Lower lobe of right lung (tissue), 2 donors: ENCODE data around the gene LRRC8C. TPM values are rescaled to one million over a fixed set of nuclear protein-coding genes. Genes with fewer than 3 reads are reported as not detected.

Experiments
- ATAC-seq, 2 donors: fragments of 200-7000 bp; cut with Tn5 transposase; one replicate each; pipeline ENCODE4 v1.9.1; 2020 to 2022; ENCODE audit warnings: mild to moderate bottlenecking in 2 of 2, moderate library complexity in 2 of 2
- DNase-seq: peaks from one replicate; pipeline ENCODE4 v3.0.0-alpha.2; 2020
- H3K27ac ChIP-seq: fragments of 200-600 bp; one replicate; pipeline ENCODE4 v1.8.0; 2022
- H3K27me3 ChIP-seq: fragments of 200-600 bp; one replicate; pipeline ENCODE4 v1.8.0; 2022; ENCODE audit warnings: low read depth
- H3K36me3 ChIP-seq: fragments of 200-600 bp; one replicate; pipeline ENCODE4 v1.8.0; 2022; ENCODE audit warnings: mild to moderate bottlenecking
- H3K4me1 ChIP-seq: fragments of 200-600 bp; one replicate; pipeline ENCODE4 v1.8.0; 2022
- H3K4me3 ChIP-seq: fragments of 200-600 bp; one replicate; pipeline ENCODE4 v1.8.0; 2022; ENCODE audit warnings: mild to moderate bottlenecking
- H3K9me3 ChIP-seq: fragments of 200-600 bp; one replicate; pipeline ENCODE4 v1.8.0; 2022
- CTCF ChIP-seq: fragments of 200-600 bp; IDR thresholded peaks from one replicate; pipeline ENCODE4 v1.8.0; 2022; ENCODE audit warnings: antibody characterized with exemption, mild to moderate bottlenecking
- intact Hi-C: fragments of 100-400 bp; cut with DNase I; formaldehyde crosslinking; loops from one replicate; pipeline ENCODE4 v1.11.0; 2022
- total RNA-seq: library from RNA; stranded (reverse); fragmentation: NEBNext Ultra II Directional; extraction: Animal tissue kit (Norgen Biotek cat#: 25700); gene quantifications from one replicate; pipeline ENCODE4 v1.2.1, GENCODE V29; 2021
- donor health status: DM: no; HTN: yes; CAD: no; lungs with severe emphysema.

Gene LRRC8C
- total RNA-seq, 1 donor from 2014 or later, result 13.0 TPM

- H3K9me3 ChIP-seq, result no peaks in the 10 kb centered on the region
- H3K27ac ChIP-seq, result no peak overlapping the region
- ATAC-seq, result no peak
- TF ChIP-seq CTCF, result no peak
- no peaks in the 10 kb centered on the region for H3K27me3 ChIP-seq
- no peaks in the 10 kb centered on the region for H3K36me3 ChIP-seq
- H3K4me3 ChIP-seq, result no peak overlapping the region
- intact Hi-C loops, result no loop called here
- H3K4me1 ChIP-seq, result peaks cover 9% of the 10 kb centered on the region
- no peak for DNase-seq
Observed at GRCh38 chr1:89705901-89706699, 73.2 kb downstream of the LRRC8C start.

GRCh38 chr1:89706700-89707012 lies 73.7 kb downstream of the LRRC8C start:
- ATAC-seq (no peak), DNase-seq (no peak)
- intact Hi-C loops, result no loop called here
- H3K9me3 ChIP-seq, result no peaks in the 10 kb centered on the region
- no peaks in the 10 kb centered on the region for H3K36me3 ChIP-seq
- H3K4me3 ChIP-seq, result no peak overlapping the region
- no peak overlapping the region for H3K27ac ChIP-seq
- no peaks in the 10 kb centered on the region for H3K27me3 ChIP-seq
- peaks cover 9% of the 10 kb centered on the region for H3K4me1 ChIP-seq
- no peak for TF ChIP-seq CTCF

- no peak for TF ChIP-seq CTCF
- Histone ChIP-seq H3K4me3 (no peak overlapping the region), H3K36me3 (peaks cover 13% of the 10 kb centered on the region), H3K9me3 (no peaks in the 10 kb centered on the region), H3K4me1 (peaks cover 9% of the 10 kb centered on the region), H3K27me3 (no peaks in the 10 kb centered on the region), H3K27ac (no peak overlapping the region)
- ATAC-seq, result no peak
- intact Hi-C loops, result no loop called here
- no peak for DNase-seq
Observed at GRCh38 chr1:89708751-89709375, 75.9 kb downstream of the LRRC8C start.

GRCh38 chr1:89710498-89711139 lies 77.7 kb downstream of the LRRC8C start:
- H3K27me3 ChIP-seq, result no peaks in the 10 kb centered on the region
- intact Hi-C loops, result no loop called here
- H3K27ac ChIP-seq, result no peak overlapping the region
- DNase-seq, result no peak
- ATAC-seq, result no peak
- H3K4me3 ChIP-seq, result no peak overlapping the region
- H3K4me1 ChIP-seq, result peaks cover 9% of the 10 kb centered on the region
- H3K9me3 ChIP-seq, result no peaks in the 10 kb centered on the region
- peaks cover 19% of the 10 kb centered on the region for H3K36me3 ChIP-seq
- TF ChIP-seq CTCF, result no peak

GRCh38 chr1:89711140-89711778 lies 78.3 kb downstream of the LRRC8C start:
- Histone ChIP-seq H3K36me3 (peaks cover 19% of the 10 kb centered on the region), H3K27ac (no peak overlapping the region), H3K4me3 (no peak overlapping the region), H3K9me3 (no peaks in the 10 kb centered on the region), H3K4me1 (peaks cover 2% of the 10 kb centered on the region), H3K27me3 (no peaks in the 10 kb centered on the region)
- TF ChIP-seq CTCF, result no peak
- DNase-seq (no peak), ATAC-seq (no peak)
- intact Hi-C loops, result no loop called here
